Heart left ventricle (tissue), 13 donors: Measurements from ENCODE around the gene NFATC2.

Source experiments
- POLR2A ChIP-seq, 2 donors: fragments of 450-650 bp; IDR thresholded peaks; one replicate each; pipeline ENCODE4 v1.6.1; 2017; ENCODE audit warnings: antibody characterized with exemption in 2 of 2, mild to moderate bottlenecking in 2 of 2, moderate library complexity in 2 of 2
- TF ChIP-seq, protein P1 (sequence below), 12 donors: fragments of 200-600 bp; sonication (generic) in 4 of 12; IDR thresholded peaks; one replicate each; pipeline versions ENCODE4 v1.5.0 to v1.8.0; 2018 to 2022; ENCODE audit warnings: antibody characterized with exemption in 12 of 12, mild to moderate bottlenecking in 5 of 12
- donor health status: ischemic (EF 13 %, LVEDD 7.1; RV severe dilation, severe dysfunction).
- donor health status: DM: no; HTN: yes; CAD: no.
- donor health status: DM: no; HTN: no; CAD: no.
- donor health status: ischemic (EF 25% LVEDD 6.9; RV normal size, moderate dysfunction).
- donor health status: ischemic (EF 25% LVEDD 5.7; RV mildly dilated, moderate dysfunction).
- donor health status: ischemic (EF 35%, LVEDD 5.7; RV mildly dilated, moderate dysfunction).
- donor health status: nonischemic (EF 11% LVEDD 7.7; RV severe dilation, severe dysfunction).
- donor health status: DM: yes; HTN: yes; CAD: no.
- donor health status: PGD.
- donor health status: ischemic (EF 29% LVEDD 5.4; RV normal size, mild dysfunction).
- donor health status: nonischemic (EF 23%, LVEDD 6.1; RV moderate dilation, normal function).

DNA sequence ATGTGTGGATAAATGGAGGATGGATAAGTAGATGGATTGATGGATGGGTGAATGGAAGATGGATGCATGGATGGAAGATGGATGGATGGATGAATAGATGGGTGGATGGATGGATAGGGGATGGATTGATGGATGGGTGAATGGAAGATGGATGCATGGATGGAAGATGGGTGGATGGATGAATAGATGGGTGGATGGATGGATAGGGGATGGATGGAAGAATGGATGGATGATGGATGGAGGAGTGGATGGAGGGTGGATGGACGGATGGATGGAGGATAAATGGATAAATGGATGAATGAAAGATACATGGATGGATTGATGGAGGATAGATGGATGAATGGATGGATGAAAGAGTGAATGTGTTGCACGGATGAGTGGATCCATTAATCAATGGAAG lies 3.0 kb upstream of the NFATC2 start:
- TF ChIP-seq, protein P1, sequence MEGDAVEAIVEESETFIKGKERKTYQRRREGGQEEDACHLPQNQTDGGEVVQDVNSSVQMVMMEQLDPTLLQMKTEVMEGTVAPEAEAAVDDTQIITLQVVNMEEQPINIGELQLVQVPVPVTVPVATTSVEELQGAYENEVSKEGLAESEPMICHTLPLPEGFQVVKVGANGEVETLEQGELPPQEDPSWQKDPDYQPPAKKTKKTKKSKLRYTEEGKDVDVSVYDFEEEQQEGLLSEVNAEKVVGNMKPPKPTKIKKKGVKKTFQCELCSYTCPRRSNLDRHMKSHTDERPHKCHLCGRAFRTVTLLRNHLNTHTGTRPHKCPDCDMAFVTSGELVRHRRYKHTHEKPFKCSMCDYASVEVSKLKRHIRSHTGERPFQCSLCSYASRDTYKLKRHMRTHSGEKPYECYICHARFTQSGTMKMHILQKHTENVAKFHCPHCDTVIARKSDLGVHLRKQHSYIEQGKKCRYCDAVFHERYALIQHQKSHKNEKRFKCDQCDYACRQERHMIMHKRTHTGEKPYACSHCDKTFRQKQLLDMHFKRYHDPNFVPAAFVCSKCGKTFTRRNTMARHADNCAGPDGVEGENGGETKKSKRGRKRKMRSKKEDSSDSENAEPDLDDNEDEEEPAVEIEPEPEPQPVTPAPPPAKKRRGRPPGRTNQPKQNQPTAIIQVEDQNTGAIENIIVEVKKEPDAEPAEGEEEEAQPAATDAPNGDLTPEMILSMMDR (IDR thresholded peaks at IDR 0.05): no peak
- TF ChIP-seq POLR2A (IDR thresholded peaks at IDR 0.05): no peak
